Rectal smooth muscle tissue (tissue), 1 donor: ENCODE results near the gene TICAM2.
"Not testable (repeated sequence)": the region's sequence is repeated elsewhere in the genome, so short reads cannot be mapped to it uniquely, and the experiment has no call there.

Source experiments
- H3K27ac ChIP-seq: one replicate; pipeline ENCODE4 v1.7.0; 2013; ENCODE audit warnings: low read depth, low read length, inconsistent platforms
- H3K27me3 ChIP-seq: one replicate; pipeline ENCODE4 v1.7.0; 2013; ENCODE audit warnings: low read length; ENCODE audit not compliant: control insufficient read depth, insufficient read depth
- H3K36me3 ChIP-seq: one replicate; pipeline ENCODE4 v1.7.0; 2013; ENCODE audit warnings: low read length; ENCODE audit not compliant: control insufficient read depth, insufficient read depth
- H3K4me1 ChIP-seq: one replicate; pipeline ENCODE4 v1.7.0; 2013; ENCODE audit warnings: low read length; ENCODE audit not compliant: control insufficient read depth, insufficient read depth
- H3K4me3 ChIP-seq: one replicate; pipeline ENCODE4 v1.7.0; 2013; ENCODE audit warnings: low read length
- H3K9ac ChIP-seq: one replicate; pipeline ENCODE4 v1.7.0; 2013; ENCODE audit warnings: low read length

Gene TICAM2, protein sequence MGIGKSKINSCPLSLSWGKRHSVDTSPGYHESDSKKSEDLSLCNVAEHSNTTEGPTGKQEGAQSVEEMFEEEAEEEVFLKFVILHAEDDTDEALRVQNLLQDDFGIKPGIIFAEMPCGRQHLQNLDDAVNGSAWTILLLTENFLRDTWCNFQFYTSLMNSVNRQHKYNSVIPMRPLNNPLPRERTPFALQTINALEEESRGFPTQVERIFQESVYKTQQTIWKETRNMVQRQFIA

DNA sequence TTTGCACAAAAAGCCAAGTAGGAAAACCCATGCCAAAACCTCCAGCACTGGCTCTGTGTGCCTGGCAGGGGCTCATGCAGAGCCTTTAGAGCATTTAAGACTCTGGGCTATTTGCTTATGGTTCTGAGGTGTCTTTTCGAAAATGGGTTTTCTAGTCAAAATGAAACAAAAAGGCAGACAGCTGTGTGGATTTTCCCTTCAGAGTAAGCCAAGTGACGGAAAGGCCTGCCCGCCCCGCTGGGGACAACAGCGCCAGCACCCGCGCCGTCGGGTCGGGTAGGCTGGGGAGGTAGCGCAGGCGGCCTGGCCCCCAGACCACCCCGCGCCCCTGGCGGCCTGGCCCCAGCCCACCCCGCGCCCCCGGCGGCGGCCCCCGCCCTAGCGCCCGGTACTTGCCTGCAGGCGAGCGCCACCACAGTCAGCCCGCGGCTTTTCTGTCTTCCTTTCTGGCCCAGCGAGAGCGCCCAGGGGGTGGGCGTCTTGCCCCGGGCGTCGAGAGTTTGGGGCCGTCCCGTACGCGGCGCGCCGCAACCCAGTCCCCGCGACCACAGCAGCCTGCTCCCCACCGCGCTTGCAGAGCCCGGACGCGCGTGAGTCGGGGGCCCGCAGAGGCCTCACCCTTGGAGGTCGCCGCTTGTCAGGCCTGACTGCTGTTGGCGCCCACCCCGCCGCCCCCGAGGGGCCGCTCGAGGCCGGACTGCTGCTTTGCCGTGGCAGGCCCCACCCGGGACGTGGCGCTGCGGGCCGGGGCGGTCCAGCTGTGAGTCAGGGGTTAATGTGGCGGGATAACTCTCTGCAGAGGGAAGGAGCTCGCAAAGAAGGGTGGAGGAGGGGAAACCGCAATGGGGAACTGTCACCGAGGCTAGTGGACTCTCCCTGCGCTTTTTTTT lies at the start of gene TICAM2:
Gene TICAM2 (minus strand): TSS at position 779 of the 890 bp plus-strand sequence. CDS start 21,223 bp downstream, outside the sequence.
- Histone ChIP-seq H3K27ac (peak within 1 kb of the TSS; percentile 85), H3K4me3 (peak within 1 kb of the TSS; percentile 82), H3K9ac (peak within 1 kb of the TSS; percentile 52), H3K4me1 (peaks cover 6% of the 10 kb centered on the region), H3K36me3 (peaks cover 3% of the 10 kb centered on the region), H3K27me3 (no peaks in the 10 kb centered on the region)

DNA sequence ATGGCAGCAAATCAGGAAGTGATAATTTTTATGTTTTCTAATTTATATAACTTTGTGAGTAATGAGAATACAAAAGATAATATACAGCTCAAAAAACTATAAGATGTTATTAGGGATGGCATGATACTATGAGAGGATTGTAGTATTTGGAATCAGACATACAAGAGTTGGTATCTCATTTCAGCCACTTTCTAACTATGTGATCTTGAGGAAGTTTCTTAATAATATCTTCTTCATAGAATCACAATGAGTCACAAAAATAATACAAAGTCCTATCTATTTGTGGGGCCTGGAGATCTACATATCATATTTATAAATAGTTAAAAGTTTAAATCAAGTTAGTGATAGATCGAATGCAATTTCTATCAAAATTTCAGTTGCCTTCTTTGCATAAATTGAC lies 47.3 kb upstream of the TICAM2 start:
- no peaks in the 10 kb centered on the region for H3K4me1 ChIP-seq
- no peaks in the 10 kb centered on the region for H3K36me3 ChIP-seq
- no peaks in the 10 kb centered on the region for H3K27me3 ChIP-seq
- H3K9ac ChIP-seq: no peak overlapping the region
- no peak overlapping the region for H3K27ac ChIP-seq
- no peak overlapping the region for H3K4me3 ChIP-seq

DNA sequence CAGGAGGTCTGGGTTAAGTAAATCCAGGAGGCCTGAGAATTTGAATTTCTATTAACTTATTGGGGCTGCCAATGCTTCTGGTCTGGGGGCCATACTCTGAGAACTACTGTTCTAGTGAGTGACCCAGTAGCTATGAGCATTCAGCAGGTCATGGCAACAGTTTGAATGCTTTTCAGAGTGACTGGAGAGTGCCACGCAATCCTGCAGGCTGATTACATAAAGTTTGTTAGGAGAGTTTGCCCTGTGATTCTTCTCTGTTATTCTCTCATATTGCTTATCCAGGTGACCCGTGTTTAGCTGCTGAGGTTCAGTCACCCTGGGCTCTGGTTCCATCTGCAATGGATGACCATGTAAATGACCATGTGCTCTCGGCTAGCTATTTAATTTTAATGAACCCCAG lies 45.8 kb upstream of the TICAM2 start:
- Histone ChIP-seq H3K36me3 (no peaks in the 10 kb centered on the region), H3K27ac (no peak overlapping the region), H3K4me1 (no peaks in the 10 kb centered on the region), H3K9ac (no peak overlapping the region), H3K4me3 (no peak overlapping the region), H3K27me3 (no peaks in the 10 kb centered on the region)

DNA sequence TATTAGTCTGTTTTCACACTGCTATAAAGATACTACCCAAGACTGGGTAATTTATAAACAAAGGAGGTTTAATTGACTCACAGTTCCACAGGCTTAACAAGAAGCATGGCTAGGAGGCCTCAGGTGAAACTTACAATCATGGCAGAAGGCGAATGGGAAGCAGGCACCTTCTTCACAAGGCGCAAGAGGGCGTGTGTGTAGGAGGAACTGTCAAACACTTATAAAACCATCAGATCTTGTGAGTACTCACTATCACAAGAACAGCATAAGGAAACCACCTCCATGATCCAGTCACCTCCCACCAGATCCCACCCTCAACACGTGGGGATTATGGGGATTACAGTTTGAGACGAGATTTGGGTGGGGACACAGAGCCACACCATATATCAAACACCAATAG lies 43.1 kb upstream of the TICAM2 start:
- not testable (repeated sequence) for H3K36me3 ChIP-seq, H3K9ac ChIP-seq, H3K27me3 ChIP-seq, H3K27ac ChIP-seq, H3K4me3 ChIP-seq, H3K4me1 ChIP-seq

DNA sequence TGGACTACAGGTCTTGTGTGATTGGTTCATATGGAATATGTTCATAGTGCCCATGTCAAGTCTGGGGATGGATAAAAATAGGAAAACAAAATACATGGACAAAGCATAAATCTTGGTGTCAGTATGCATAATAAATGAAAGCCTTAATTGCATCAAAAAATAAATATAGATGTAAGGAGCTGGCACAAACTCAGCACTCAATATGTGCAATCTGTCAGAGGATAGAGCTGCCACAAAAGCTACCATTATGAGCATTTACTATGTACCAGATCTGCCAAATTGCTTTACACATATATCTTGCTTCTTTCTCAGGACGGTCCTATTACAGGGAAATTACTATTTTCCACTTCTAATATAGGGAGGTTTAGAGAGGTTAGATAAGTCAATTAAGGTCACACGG lies 41.8 kb upstream of the TICAM2 start:
- no peaks in the 10 kb centered on the region for H3K4me1 ChIP-seq
- no peaks in the 10 kb centered on the region for H3K27me3 ChIP-seq
- no peak overlapping the region for H3K9ac ChIP-seq
- no peaks in the 10 kb centered on the region for H3K36me3 ChIP-seq
- no peak overlapping the region for H3K27ac ChIP-seq
- H3K4me3 ChIP-seq: no peak overlapping the region

DNA sequence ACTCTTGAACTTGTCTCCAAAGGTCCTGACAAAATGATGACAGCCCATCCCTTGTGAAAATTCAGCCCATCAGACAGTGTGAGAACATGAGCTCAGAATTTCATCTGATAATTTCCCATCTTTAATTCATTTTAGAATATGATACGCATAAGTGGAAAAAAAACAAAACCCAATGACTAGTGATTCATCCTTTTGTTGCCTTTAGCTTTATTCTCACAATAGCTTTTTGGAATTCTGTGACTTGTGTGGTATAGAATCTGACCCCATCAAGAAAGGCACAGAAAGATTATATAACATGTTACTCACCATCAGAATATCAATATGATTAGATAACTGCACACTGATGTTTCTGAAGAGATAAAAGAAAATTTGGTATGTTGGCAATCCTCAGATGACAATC lies 39.7 kb upstream of the TICAM2 start:
- no peak overlapping the region for H3K27ac ChIP-seq
- H3K36me3 ChIP-seq: no peaks in the 10 kb centered on the region
- no peaks in the 10 kb centered on the region for H3K4me1 ChIP-seq
- no peaks in the 10 kb centered on the region for H3K27me3 ChIP-seq
- no peak overlapping the region for H3K9ac ChIP-seq
- H3K4me3 ChIP-seq: no peak overlapping the region

DNA sequence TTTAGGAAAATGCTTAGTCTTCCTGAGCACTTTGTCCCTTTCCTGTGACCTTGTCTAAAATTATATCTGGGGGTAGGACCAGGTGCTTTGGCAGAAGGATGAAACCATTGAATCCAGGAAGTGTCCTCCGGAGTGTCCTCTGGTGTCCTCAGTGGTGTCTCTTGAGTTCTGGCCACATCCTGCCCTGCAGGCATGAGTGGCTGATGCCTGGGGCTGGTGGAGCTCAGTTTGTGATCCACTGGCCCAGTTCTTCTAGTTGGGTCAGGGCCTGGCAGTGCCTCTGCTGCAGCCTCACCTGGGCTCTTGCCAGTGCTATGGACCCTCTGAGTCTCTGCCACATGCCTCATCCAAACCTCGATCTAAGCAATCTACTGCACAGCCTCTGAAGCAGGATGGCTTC lies 38.0 kb upstream of the TICAM2 start:
- Histone ChIP-seq H3K36me3 (no peaks in the 10 kb centered on the region), H3K27me3 (no peaks in the 10 kb centered on the region), H3K27ac (no peak overlapping the region), H3K4me1 (no peaks in the 10 kb centered on the region), H3K4me3 (no peak overlapping the region), H3K9ac (no peak overlapping the region)

DNA sequence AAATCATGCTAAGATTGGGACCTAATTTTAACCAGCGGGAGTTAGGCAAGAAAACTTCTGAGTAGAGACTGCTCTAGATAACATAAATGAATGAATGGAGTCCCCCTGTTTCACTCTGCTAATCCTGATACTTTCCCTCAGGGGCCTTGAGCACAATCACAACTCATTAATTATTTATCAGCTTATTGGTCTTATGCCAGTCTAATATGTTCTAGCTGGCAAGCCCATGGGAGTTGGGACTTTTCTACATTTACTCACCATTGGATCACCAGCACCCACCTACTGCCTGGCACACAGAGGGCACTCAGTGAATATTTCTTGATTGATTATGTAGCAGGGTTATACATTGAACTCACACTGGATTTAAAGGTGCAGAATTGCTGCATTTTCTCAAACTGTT lies 37.1 kb upstream of the TICAM2 start:
- Histone ChIP-seq H3K9ac (no peak overlapping the region), H3K27me3 (no peaks in the 10 kb centered on the region), H3K4me1 (peaks cover 2% of the 10 kb centered on the region), H3K36me3 (no peaks in the 10 kb centered on the region), H3K27ac (no peak overlapping the region), H3K4me3 (no peak overlapping the region)

DNA sequence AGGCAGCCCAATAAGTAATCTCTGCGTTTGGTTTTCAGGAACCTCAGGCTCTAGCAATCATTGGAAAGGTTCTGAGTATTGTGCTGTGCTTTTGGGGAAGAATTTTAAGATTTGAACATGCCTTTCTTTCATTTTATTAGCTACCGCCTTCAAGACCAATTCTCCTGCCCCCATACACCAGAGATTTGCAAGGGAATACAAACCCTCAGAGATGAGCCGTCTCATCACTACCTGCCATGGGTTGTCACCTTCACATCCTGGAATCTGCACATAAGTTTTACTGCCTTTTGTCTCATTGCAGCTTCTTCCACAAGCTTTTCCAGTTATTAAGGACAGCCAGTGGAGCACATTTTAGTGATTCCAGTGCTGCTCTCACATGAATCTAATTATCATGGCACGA lies 35.2 kb upstream of the TICAM2 start:
- no peak overlapping the region for H3K4me3 ChIP-seq
- no peak overlapping the region for H3K9ac ChIP-seq
- H3K4me1 ChIP-seq: peaks cover 4% of the 10 kb centered on the region
- H3K27me3 ChIP-seq: no peaks in the 10 kb centered on the region
- H3K36me3 ChIP-seq: no peaks in the 10 kb centered on the region
- H3K27ac ChIP-seq: no peak overlapping the region

DNA sequence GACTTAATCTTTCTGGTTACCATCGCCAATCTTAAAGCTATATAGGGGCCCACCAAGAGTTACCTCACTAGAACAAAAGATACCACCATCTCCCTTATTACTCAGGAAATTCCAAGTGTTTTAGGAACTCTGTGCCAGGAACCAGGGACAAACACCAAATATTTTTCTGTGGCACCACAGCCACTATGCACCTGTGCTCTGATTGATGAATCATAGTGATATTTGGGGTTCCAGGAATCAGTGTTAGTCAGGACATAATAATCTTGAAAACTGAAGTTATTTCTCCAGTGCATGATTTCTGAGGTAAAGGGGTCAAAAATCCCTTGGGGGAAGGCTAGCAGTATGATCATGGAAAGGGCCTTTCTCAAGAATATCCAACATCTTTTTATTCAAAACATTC lies 33.7 kb upstream of the TICAM2 start:
- Histone ChIP-seq H3K27me3 (no peaks in the 10 kb centered on the region), H3K27ac (no peak overlapping the region), H3K4me1 (peaks cover 4% of the 10 kb centered on the region), H3K9ac (no peak overlapping the region), H3K4me3 (no peak overlapping the region), H3K36me3 (no peaks in the 10 kb centered on the region)

DNA sequence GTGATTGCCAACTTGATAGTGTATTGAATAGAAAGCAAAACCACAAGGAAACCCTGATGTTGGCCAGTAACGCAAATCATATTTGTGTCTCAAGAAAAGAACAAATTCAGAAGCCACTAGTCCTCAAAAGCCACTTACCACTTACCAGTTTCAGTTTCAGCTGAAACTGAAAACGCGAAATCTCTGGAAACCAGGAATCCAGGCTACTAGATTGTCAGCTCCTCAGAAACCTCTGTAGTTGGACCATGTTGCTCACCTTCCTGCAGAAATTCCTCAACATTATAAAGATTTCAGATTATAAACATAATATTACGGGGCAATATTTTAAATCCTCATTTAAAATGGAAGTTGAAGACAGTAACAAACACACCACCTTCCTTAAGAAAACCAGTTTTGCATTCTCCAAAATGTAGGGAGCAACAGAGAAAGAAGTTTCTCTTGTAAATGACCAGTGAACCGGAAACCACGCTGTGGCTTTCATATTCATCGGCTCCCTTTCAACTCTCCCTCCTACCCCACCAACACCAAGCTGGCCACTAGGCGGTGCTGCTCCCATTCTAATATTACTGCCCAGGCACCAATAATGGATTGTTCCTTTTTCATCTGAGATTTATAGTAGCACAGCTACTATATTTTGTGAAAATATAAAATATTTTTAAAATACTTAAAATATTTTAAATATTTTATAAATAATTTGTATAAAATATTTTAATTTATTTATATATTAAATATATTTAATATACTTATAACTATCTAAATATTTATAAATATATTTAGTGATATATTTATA lies 32.3 kb upstream of the TICAM2 start:
- H3K27ac ChIP-seq: peak overlapping the region; percentile 61
- H3K4me3 ChIP-seq: peak overlapping the region; percentile 57
- H3K27me3 ChIP-seq: no peaks in the 10 kb centered on the region
- H3K4me1 ChIP-seq: peaks cover 4% of the 10 kb centered on the region
- H3K36me3 ChIP-seq: no peaks in the 10 kb centered on the region
- H3K9ac ChIP-seq: peak overlapping the region; percentile 40

DNA sequence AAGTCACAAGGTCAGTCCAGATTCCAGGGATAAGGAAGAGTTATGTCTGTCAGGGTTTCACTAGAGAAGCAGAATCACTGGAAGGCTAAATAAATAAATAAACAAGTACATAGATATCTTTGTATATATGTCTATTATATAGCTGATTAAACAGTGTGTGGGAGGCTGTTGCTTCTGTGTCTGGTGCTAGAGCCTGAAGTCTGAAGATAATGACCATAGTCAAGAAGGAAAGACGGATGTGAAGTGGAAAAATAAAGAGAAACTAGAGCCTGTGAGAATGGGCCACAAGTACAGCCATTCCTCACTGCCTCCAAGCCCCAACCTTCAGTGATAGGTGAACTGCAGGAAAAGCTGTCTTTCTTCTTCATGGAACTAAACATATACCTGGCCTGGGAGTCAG lies 27.6 kb upstream of the TICAM2 start:
- peaks cover 6% of the 10 kb centered on the region for H3K4me1 ChIP-seq
- no peak overlapping the region for H3K27ac ChIP-seq
- H3K36me3 ChIP-seq: no peaks in the 10 kb centered on the region
- H3K4me3 ChIP-seq: no peak overlapping the region
- H3K27me3 ChIP-seq: no peaks in the 10 kb centered on the region
- no peak overlapping the region for H3K9ac ChIP-seq
